Mesothelial cell of epicardium (in vitro differentiated cells): Measurements from ENCODE around the gene SKIC8. TPM values are rescaled to one million over a fixed set of nuclear protein-coding genes. Genes with fewer than 3 reads are reported as not detected.

Experiments used
- DNase-seq, 2 experiments: peaks; one replicate each; pipeline ENCODE4 v3.0.0; 2021; ENCODE audit warnings: low spot score in 2 of 2; ENCODE audit not compliant: unreplicated experiment in 2 of 2
- H3K27ac Mint-ChIP-seq: 2 replicates; pipeline ENCODE4 v1.8.0; 2021; ENCODE audit warnings: mixed read lengths
- H3K27me3 Mint-ChIP-seq: 2 replicates; pipeline ENCODE4 v1.8.0; 2021; ENCODE audit warnings: low read depth, mixed read lengths
- H3K36me3 Mint-ChIP-seq: 2 replicates; pipeline ENCODE4 v1.8.0; 2021; ENCODE audit warnings: mixed read lengths
- H3K4me1 Mint-ChIP-seq: 2 replicates; pipeline ENCODE4 v1.8.0; 2021; ENCODE audit warnings: mixed read lengths
- H3K4me3 Mint-ChIP-seq: 2 replicates; pipeline ENCODE4 v1.8.0; 2021; ENCODE audit warnings: mild to moderate bottlenecking, moderate library complexity, mixed read lengths
- H3K9me3 Mint-ChIP-seq: 2 replicates; pipeline ENCODE4 v1.8.0; 2021; ENCODE audit warnings: mixed read lengths
- total RNA-seq: library from RNA; stranded (reverse); gene quantifications from 3 replicates; pipeline ENCODE4 v1.2.1, GENCODE V29; 2021
- TF ChIP-seq, protein P1 (sequence below): fragments of 200-600 bp; sonication (generic); IDR thresholded peaks from one replicate; pipeline ENCODE4 v1.5.0; 2021; ENCODE audit warnings: antibody characterized with exemption; ENCODE audit not compliant: unreplicated experiment

SKIC8 gene
- total RNA-seq, 1 donor from 2014 or later = 55.1 TPM

DNA sequence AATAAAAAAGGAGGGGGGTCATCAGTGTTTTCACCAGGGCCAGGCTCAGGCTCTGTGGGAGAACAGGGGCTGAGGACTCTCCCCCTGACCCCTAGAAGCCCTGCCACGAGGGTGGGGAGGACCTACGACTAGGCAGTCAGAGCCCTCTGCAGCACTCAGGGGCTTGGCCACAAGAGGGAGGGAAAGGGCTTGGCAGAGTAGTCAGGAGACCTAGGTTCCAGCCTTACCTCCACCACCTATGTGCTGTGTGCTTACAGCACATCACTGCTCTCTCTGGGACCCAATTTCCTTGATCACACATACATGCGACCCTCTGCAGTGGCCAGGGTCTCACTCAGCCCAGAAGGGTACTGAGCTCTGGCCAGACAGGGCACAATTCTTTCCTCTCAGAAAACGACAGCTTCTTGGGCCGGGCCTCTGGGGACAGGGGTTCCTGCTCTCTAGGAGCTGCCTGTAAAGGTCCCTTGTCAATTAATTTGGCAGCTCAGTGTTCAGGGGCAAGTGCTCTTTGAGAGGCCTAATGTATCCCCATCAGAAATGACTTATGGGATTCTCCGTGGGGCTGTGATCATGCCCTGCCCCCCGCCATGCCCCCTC lies 16.4 kb upstream of the SKIC8 start:
- DNase-seq = no peak

GRCh38 chr15:78314181-78314581 lies 14.8 kb upstream of the SKIC8 start:
- peaks cover 22% of the 10 kb centered on the region for H3K4me1 Mint-ChIP-seq
- no peak overlapping the region for H3K4me3 Mint-ChIP-seq
- no peaks in the 10 kb centered on the region for H3K9me3 Mint-ChIP-seq
- H3K27me3 Mint-ChIP-seq = peaks cover 2% of the 10 kb centered on the region
- TF ChIP-seq, protein P1, sequence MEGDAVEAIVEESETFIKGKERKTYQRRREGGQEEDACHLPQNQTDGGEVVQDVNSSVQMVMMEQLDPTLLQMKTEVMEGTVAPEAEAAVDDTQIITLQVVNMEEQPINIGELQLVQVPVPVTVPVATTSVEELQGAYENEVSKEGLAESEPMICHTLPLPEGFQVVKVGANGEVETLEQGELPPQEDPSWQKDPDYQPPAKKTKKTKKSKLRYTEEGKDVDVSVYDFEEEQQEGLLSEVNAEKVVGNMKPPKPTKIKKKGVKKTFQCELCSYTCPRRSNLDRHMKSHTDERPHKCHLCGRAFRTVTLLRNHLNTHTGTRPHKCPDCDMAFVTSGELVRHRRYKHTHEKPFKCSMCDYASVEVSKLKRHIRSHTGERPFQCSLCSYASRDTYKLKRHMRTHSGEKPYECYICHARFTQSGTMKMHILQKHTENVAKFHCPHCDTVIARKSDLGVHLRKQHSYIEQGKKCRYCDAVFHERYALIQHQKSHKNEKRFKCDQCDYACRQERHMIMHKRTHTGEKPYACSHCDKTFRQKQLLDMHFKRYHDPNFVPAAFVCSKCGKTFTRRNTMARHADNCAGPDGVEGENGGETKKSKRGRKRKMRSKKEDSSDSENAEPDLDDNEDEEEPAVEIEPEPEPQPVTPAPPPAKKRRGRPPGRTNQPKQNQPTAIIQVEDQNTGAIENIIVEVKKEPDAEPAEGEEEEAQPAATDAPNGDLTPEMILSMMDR = no peak
- no peak for DNase-seq
- no peak overlapping the region for H3K27ac Mint-ChIP-seq
- no peaks in the 10 kb centered on the region for H3K36me3 Mint-ChIP-seq

More for the DNA sequence above, 16.4 kb upstream of the SKIC8 start:
- Mint-ChIP-seq H3K36me3 (no peaks in the 10 kb centered on the region), H3K27ac (peak overlapping the region; percentile 94), H3K4me3 (no peak overlapping the region), H3K27me3 (peaks cover 2% of the 10 kb centered on the region), H3K9me3 (no peaks in the 10 kb centered on the region), H3K4me1 (peaks cover 22% of the 10 kb centered on the region)
- TF ChIP-seq, protein P1 = no peak

GRCh38 chr15:78313383-78313782 lies 14.0 kb upstream of the SKIC8 start:
- Mint-ChIP-seq H3K27me3 (no peaks in the 10 kb centered on the region), H3K9me3 (no peaks in the 10 kb centered on the region), H3K27ac (no peak overlapping the region)

DNA sequence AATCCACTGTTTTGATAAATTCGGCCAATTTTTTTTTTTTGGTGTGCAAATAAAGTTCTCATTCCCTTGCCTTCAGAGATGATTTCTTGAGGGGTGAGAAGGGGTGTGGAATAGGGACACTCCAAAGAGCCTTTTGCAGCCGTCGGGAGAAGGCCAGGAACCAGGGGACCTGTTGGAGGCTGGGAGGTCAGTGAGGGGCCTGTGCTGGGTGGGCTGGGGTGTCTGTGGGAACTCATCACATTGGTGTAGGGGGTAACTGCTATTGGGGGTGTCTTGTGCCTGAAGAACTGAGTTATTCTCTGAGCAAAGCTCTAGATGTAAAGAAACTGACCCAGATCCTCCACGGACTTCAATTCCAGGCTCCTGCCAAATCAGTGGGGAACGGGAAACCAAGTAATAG lies 13.5 kb upstream of the SKIC8 start:
- Mint-ChIP-seq H3K9me3 (no peaks in the 10 kb centered on the region), H3K27ac (no peak overlapping the region), H3K27me3 (no peaks in the 10 kb centered on the region), H3K36me3 (no peaks in the 10 kb centered on the region), H3K4me1 (peaks cover 25% of the 10 kb centered on the region), H3K4me3 (no peak overlapping the region)
- no peak for DNase-seq
- TF ChIP-seq, protein P1 = no peak

More at GRCh38 chr15:78313383-78313782, 14.0 kb upstream of the SKIC8 start:
- H3K4me3 Mint-ChIP-seq = no peak overlapping the region
- TF ChIP-seq, protein P1 = no peak
- no peak for DNase-seq
- no peaks in the 10 kb centered on the region for H3K36me3 Mint-ChIP-seq
- H3K4me1 Mint-ChIP-seq = peaks cover 22% of the 10 kb centered on the region

DNA sequence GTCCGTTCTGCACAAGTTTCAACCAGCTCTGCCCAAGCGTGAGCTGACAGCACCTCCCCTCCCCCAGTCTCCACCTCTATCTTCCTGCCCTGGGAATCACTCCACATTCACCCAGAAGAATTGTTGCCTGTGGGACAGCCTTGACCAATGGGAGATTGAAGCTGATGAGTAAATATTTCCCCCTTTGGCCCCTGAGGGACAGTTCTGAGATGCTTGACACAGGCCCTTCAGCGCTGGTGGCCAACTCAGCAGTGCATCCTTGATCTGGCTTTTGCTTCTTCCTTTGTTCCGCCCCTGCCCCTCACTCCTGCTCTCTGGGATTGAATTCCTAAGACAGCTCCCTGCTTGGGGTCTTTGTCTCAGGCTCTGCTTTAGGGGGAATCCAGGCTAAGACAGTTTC lies 13.1 kb upstream of the SKIC8 start:
- H3K4me1 Mint-ChIP-seq = peaks cover 23% of the 10 kb centered on the region
- no peak for DNase-seq
- H3K27ac Mint-ChIP-seq = no peak overlapping the region
- no peaks in the 10 kb centered on the region for H3K9me3 Mint-ChIP-seq
- TF ChIP-seq, protein P1 = no peak
- H3K27me3 Mint-ChIP-seq = no peaks in the 10 kb centered on the region
- H3K4me3 Mint-ChIP-seq = no peak overlapping the region
- no peaks in the 10 kb centered on the region for H3K36me3 Mint-ChIP-seq

DNA sequence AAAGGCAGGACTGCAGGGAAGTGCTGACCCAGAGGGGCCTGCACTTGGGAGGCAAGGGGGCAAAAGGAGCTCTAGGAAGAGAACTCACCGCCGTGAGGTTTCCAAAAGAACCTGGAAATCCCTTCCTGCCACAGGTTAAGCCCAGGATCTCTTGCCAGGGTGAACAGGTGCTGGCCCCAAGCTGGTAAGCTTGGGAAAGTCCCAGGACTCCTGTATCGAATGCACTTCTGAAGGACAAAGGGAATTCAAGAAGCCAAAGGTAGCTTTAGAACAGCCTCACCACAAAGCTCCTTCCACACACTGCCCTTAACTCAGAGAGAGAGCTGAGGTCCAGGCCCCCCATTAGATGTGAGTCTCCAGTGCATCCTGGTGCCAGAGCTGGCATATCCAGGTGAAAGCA lies 11.9 kb upstream of the SKIC8 start:
- H3K4me3 Mint-ChIP-seq = no peak overlapping the region
- H3K36me3 Mint-ChIP-seq = no peaks in the 10 kb centered on the region
- H3K27me3 Mint-ChIP-seq = peaks cover under 1% of the 10 kb centered on the region
- TF ChIP-seq, protein P1 = no peak
- H3K4me1 Mint-ChIP-seq = peaks cover 10% of the 10 kb centered on the region
- no peak overlapping the region for H3K27ac Mint-ChIP-seq
- no peaks in the 10 kb centered on the region for H3K9me3 Mint-ChIP-seq
- no peak for DNase-seq
